GM18909 (cell line): Measurements from ENCODE around the gene SGF29.
"Not testable (repeated sequence)": the region's sequence is repeated elsewhere in the genome, so short reads cannot be mapped to it uniquely, and the experiment has no call there.

ENCODE experiments used
- ATAC-seq: cut with Tn5 transposase; IDR thresholded peaks from one replicate; pipeline ENCODE4 v1.9.1; 2021; ENCODE audit warnings: mild to moderate bottlenecking; ENCODE audit not compliant: unreplicated experiment, poor library complexity

Gene SGF29

GRCh38 chr16:28558456-28558855 is 4.7 kb downstream of the SGF29 start:
- ATAC-seq = no peak

GRCh38 chr16:28561557-28562187 is 8.0 kb downstream of the SGF29 start:
- no peak for ATAC-seq

GRCh38 chr16:28562199-28562598 is 8.5 kb downstream of the SGF29 start:
- no peak for ATAC-seq

GRCh38 chr16:28563218-28563617 is 9.5 kb downstream of the SGF29 start:
- no peak for ATAC-seq

GRCh38 chr16:28566233-28566925 is 12.7 kb downstream of the SGF29 start:
- ATAC-seq = not testable (repeated sequence)

GRCh38 chr16:28567292-28567691 is 13.6 kb downstream of the SGF29 start:
- no peak for ATAC-seq

- no peak for ATAC-seq
Measured at GRCh38 chr16:28569021-28569420, 15.3 kb downstream of the SGF29 start.

GRCh38 chr16:28569968-28570752 is 16.4 kb downstream of the SGF29 start:
- no peak for ATAC-seq

- ATAC-seq = no peak
Measured at GRCh38 chr16:28572696-28573510, 19.2 kb downstream of the SGF29 start.

GRCh38 chr16:28573738-28574718 is 20.3 kb downstream of the SGF29 start:
- ATAC-seq = no peak

GRCh38 chr16:28574925-28575324 is 21.2 kb downstream of the SGF29 start:
- ATAC-seq = no peak

- no peak for ATAC-seq
Measured at GRCh38 chr16:28575446-28576109, 21.9 kb downstream of the SGF29 start.

- ATAC-seq = no peak
Measured at GRCh38 chr16:28580726-28581315, 27.1 kb downstream of the SGF29 start.

GRCh38 chr16:28585674-28586073 is 32.0 kb downstream of the SGF29 start:
- ATAC-seq = no peak

GRCh38 chr16:28586466-28586865 is 32.7 kb downstream of the SGF29 start:
- ATAC-seq = no peak

GRCh38 chr16:28587386-28587785 is 33.7 kb downstream of the SGF29 start:
- ATAC-seq = no peak

- no peak for ATAC-seq
Measured at GRCh38 chr16:28589069-28589468, 35.3 kb downstream of the SGF29 start.

- no peak for ATAC-seq
Measured at GRCh38 chr16:28589930-28590329, 36.2 kb downstream of the SGF29 start.
